GM06990 (cell line): ENCODE measurements around the gene FHIT.

Experiments
- DNase-seq: peaks from one replicate; pipeline ENCODE4 v3.0.0-alpha.2; 2011; ENCODE audit not compliant: insufficient read length; ENCODE audit errors: extremely low read depth
- H3K27me3 ChIP-seq: replicated peaks from 2 replicates; pipeline ENCODE4 v1.6.0; 2011; ENCODE audit warnings: low read length; ENCODE audit not compliant: control insufficient read depth, insufficient read depth
- H3K36me3 ChIP-seq: 2 replicates; pipeline ENCODE4 v1.5.1; 2011; ENCODE audit warnings: low read length; ENCODE audit not compliant: control insufficient read depth, insufficient read depth
- H3K4me3 ChIP-seq: replicated peaks from 2 replicates; pipeline ENCODE4 v1.5.1; 2011; ENCODE audit warnings: low read depth, mild to moderate bottlenecking, control low read depth, low read length
- CTCF ChIP-seq: IDR thresholded peaks from 2 replicates; pipeline ENCODE4 v1.5.1; 2011; ENCODE audit warnings: low read length, control low read depth, mild to moderate bottlenecking, inconsistent platforms; ENCODE audit not compliant: insufficient read depth, poor library complexity, severe bottlenecking

Gene FHIT

GRCh38 chr3:59913645-59914044 lies 1337.6 kb downstream of the FHIT start:
- Histone ChIP-seq H3K4me3 (no peak overlapping the region), H3K36me3 (no peaks in the 10 kb centered on the region), H3K27me3 (no peaks in the 10 kb centered on the region)
- TF ChIP-seq CTCF = no peak
- DNase-seq = no peak

DNA sequence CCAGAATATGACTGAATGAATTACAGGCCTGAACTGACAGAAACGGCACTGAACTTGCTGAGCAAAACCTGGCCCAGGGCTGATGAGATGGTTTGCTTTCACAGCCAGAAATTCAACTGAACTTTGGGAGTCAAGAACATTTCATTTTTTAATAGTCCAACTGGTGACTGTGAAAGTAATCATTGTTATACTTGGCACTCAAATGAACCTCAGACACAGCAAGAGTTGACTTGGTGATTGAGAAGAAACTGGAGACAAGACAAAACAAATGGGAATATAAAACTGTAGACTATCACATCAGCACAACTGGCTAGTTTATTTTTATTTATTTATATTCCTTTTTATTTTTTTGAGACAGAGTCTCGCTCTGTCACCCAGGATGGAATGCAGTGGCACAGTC lies 1342.6 kb downstream of the FHIT start:
- H3K36me3 ChIP-seq = no peaks in the 10 kb centered on the region
- H3K4me3 ChIP-seq = no peak overlapping the region
- DNase-seq = no peak
- TF ChIP-seq CTCF = no peak
- no peaks in the 10 kb centered on the region for H3K27me3 ChIP-seq

DNA sequence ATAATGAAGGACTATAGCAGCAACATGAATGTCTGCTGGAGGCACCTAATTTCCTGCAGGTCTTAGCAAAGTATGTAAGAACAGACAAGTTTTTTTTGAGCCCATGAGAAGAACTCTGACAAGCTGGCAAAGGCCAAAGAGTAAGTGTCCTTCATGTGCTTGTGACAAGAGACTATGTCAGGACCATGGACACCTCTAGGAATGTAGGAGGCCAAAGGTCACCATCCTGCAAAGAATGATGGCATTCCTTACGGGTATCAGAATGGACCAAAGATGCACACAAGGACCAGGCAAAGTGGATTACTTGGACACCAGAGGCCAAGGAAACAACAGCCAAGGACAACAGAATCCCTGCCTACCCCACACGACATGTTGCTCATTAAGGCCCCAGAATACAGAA lies 1343.0 kb downstream of the FHIT start:
- Histone ChIP-seq H3K36me3 (no peaks in the 10 kb centered on the region), H3K4me3 (no peak overlapping the region), H3K27me3 (no peaks in the 10 kb centered on the region)
- no peak for DNase-seq
- TF ChIP-seq CTCF = no peak

DNA sequence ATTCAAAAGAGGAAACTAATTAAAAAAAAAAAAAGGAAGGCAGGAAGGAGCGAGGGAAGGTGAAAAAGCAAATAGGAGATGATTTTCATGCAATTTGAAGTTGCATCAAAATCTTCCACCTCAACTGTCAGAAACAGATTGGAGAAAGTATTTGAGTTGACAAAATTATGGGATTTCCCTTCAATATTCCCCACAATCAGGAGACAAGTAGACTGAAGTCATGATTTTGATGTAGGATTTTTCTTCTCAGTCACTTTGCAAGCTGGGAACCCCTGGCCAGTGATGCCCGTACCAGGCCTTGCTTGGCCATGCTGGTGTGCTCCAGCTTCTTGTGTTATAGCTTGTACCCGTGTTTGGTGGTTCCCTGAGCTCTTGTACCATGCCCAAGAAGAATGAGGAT lies 1347.0 kb downstream of the FHIT start:
- Histone ChIP-seq H3K4me3 (no peak overlapping the region), H3K27me3 (no peaks in the 10 kb centered on the region), H3K36me3 (no peaks in the 10 kb centered on the region)
- TF ChIP-seq CTCF = no peak
- DNase-seq = no peak

- H3K36me3 ChIP-seq = no peaks in the 10 kb centered on the region
- no peak for DNase-seq
- TF ChIP-seq CTCF = no peak
- H3K27me3 ChIP-seq = no peaks in the 10 kb centered on the region
- no peak overlapping the region for H3K4me3 ChIP-seq
These were observed 1352.2 kb downstream of the FHIT start for GRCh38 chr3:59899061-59899460.

GRCh38 chr3:59895972-59896371 lies 1355.3 kb downstream of the FHIT start:
- TF ChIP-seq CTCF = no peak
- no peak overlapping the region for H3K4me3 ChIP-seq
- DNase-seq = no peak
- H3K27me3 ChIP-seq = no peaks in the 10 kb centered on the region
- no peaks in the 10 kb centered on the region for H3K36me3 ChIP-seq
